ENCODE data around the gene CNTN5.
"Not testable (repeated sequence)": the region's sequence is repeated elsewhere in the genome, so short reads cannot be mapped to it uniquely, and the experiment has no call there.

Gene CNTN5

DNA sequence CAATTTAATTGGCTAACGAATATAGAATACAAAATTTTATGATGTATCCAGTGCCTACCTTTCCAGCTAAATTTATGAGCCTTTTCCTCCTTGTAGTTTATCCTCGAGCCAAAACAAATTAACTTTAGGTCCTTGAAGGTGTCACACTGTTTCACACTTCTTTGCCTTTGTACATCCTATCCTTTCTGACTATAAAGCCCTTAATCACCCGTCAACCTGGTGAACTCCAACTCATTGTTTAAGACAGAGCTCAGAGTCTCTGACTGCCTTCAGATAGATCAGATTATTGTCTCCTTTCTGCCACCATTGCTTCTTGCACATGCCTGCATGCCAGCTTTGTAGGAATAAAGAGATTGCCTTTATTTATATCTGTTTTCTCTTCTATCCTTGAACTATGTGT is 58.8 kb downstream of the CNTN5 start:
- Histone ChIP-seq H3K27ac (no peak overlapping the region), H3K36me3 (no peaks in the 10 kb centered on the region), H3K4me1 (no peaks in the 10 kb centered on the region), H3K9me3 (no peaks in the 10 kb centered on the region), H3K4me3 (no peak overlapping the region), H3K27me3 (no peaks in the 10 kb centered on the region)
- no peak for DNase-seq
- intact Hi-C loops (cut with DNase I; ENCODE audit: low total_unique reads): no loop called here
- TF ChIP-seq, protein P1, sequence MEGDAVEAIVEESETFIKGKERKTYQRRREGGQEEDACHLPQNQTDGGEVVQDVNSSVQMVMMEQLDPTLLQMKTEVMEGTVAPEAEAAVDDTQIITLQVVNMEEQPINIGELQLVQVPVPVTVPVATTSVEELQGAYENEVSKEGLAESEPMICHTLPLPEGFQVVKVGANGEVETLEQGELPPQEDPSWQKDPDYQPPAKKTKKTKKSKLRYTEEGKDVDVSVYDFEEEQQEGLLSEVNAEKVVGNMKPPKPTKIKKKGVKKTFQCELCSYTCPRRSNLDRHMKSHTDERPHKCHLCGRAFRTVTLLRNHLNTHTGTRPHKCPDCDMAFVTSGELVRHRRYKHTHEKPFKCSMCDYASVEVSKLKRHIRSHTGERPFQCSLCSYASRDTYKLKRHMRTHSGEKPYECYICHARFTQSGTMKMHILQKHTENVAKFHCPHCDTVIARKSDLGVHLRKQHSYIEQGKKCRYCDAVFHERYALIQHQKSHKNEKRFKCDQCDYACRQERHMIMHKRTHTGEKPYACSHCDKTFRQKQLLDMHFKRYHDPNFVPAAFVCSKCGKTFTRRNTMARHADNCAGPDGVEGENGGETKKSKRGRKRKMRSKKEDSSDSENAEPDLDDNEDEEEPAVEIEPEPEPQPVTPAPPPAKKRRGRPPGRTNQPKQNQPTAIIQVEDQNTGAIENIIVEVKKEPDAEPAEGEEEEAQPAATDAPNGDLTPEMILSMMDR (IDR thresholded peaks at IDR 0.05): no peak

DNA sequence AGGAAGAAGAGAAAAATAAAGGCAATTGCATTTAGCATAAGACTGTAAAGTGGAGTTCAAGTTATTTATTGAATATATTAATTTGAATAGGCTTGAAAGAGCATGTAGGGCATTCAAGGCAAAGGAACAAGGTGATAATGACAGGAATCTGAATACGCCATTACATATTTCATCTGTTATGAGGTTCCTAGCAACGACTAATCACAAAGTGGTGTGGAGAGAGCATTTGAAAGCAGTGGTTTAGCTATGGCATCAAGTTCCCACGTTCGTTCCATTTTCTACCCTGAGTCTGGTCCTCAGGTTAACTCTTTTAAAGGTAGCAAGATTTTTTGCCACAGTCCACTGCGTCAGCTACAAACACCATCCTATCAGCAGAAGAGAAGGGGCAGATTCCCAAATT is 59.4 kb downstream of the CNTN5 start:
- H3K9me3 ChIP-seq: no peaks in the 10 kb centered on the region
- H3K27ac ChIP-seq: no peak overlapping the region
- intact Hi-C loops (cut with DNase I; ENCODE audit: low total_unique reads): no loop called here
- no peaks in the 10 kb centered on the region for H3K4me1 ChIP-seq
- H3K27me3 ChIP-seq: no peaks in the 10 kb centered on the region
- DNase-seq: no peak
- no peak overlapping the region for H3K4me3 ChIP-seq
- no peaks in the 10 kb centered on the region for H3K36me3 ChIP-seq
- TF ChIP-seq, protein P1 (IDR thresholded peaks at IDR 0.05): no peak

DNA sequence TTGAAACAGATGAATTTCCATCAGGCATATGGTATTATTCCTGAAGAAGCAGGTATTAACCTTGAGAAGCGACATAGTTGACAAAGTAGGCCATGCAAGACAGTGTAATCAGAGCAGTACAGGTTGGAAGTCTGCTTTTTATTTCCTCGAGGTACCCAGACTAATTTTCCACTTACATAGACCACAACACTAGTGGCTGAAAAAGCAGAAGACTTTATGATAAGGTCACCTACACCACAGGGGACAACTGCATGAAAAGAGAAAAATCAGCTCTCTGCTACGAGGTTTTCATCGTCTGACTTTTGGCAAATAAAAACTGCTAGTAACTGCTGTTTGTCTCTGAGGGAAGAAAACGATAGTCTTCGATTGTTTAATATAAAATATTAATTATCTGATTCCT is 77.5 kb downstream of the CNTN5 start:
- intact Hi-C loops (cut with DNase I; ENCODE audit: low total_unique reads): no loop called here
- DNase-seq: no peak
- no peaks in the 10 kb centered on the region for H3K36me3 ChIP-seq
- no peak overlapping the region for H3K27ac ChIP-seq
- H3K4me3 ChIP-seq: no peak overlapping the region
- no peaks in the 10 kb centered on the region for H3K27me3 ChIP-seq
- no peaks in the 10 kb centered on the region for H3K4me1 ChIP-seq
- no peaks in the 10 kb centered on the region for H3K9me3 ChIP-seq
- TF ChIP-seq, protein P1 (IDR thresholded peaks at IDR 0.05): no peak

DNA sequence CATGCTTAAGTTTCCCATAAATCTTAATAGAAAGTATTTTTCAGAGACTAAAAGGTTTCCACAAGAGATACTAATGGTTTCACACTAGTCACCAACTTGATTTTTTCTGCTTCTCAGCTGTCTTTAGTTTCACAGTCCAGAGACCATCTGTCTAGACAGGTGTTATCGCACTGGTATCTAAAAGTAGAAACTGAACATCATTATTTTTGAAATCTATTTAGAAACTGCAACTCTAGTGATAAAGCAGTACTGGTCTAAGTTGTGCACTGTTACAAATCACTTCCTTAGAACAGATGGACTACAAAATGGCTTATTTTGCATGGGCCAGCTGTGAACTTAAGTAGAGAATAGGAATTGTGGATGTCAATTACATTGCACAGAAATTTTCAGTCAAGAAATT is 78.0 kb downstream of the CNTN5 start:
- intact Hi-C loops (cut with DNase I; ENCODE audit: low total_unique reads): no loop called here
- Histone ChIP-seq H3K9me3 (no peaks in the 10 kb centered on the region), H3K36me3 (no peaks in the 10 kb centered on the region), H3K27ac (no peak overlapping the region), H3K27me3 (no peaks in the 10 kb centered on the region), H3K4me1 (no peaks in the 10 kb centered on the region), H3K4me3 (no peak overlapping the region)
- DNase-seq: no peak
- TF ChIP-seq, protein P1 (IDR thresholded peaks at IDR 0.05): no peak

DNA sequence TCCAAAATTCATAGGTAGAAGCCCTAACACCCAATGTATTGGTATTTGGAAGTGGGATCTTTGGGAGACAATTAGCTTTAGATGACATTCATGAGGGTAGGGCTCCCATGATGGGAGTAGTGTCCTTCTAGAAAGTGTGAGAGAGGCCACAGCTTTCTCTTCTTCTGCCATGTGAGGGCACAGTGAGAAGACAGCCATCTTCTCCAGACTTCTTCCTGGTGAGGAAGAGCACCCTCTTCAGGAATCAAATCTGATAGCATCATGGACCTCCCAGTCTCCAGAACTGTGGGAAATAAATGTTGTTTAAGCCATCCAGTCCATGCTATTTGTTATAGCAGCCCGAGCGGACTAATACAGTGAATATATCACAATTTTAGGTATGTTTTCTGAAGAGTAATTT is 96.9 kb downstream of the CNTN5 start:
- DNase-seq: no peak
- no peaks in the 10 kb centered on the region for H3K27me3 ChIP-seq
- no peaks in the 10 kb centered on the region for H3K9me3 ChIP-seq
- no peaks in the 10 kb centered on the region for H3K36me3 ChIP-seq
- intact Hi-C loops (cut with DNase I; ENCODE audit: low total_unique reads): no loop called here
- no peaks in the 10 kb centered on the region for H3K4me1 ChIP-seq
- TF ChIP-seq, protein P1 (IDR thresholded peaks at IDR 0.05): no peak
- no peak overlapping the region for H3K4me3 ChIP-seq
- no peak overlapping the region for H3K27ac ChIP-seq

DNA sequence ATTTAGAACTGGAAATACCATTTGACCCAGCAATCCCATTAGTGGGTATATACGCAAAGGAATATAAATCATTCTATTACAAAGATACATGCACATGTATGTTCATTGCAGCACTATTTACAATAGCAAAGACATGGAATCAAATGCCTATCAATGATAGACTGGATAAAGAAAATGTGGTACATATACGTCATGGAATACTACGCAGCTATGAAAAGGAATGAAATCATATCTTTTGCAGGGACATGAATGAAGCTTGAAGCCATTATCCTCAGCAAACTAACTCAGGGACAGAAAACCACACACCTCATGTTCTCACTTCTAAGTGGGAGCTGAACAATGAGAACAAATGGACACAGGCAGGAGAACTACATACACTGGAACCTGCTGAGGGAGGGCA is 113.1 kb downstream of the CNTN5 start:
- intact Hi-C loops (cut with DNase I; ENCODE audit: low total_unique reads): not testable (repeated sequence)

More for the DNA sequence above, 113.1 kb downstream of the CNTN5 start:
- not testable (repeated sequence) for DNase-seq, H3K36me3 ChIP-seq, H3K4me1 ChIP-seq, H3K4me3 ChIP-seq, H3K27ac ChIP-seq, H3K27me3 ChIP-seq, H3K9me3 ChIP-seq
